Endothelial cell of umbilical vein (primary cell): ENCODE results near the gene ZNF33B. TPM values are rescaled to one million over a fixed set of nuclear protein-coding genes. Genes with fewer than 3 reads are reported as not detected.

Experiments
- BruUV-seq: library from RNA; stranded (reverse); fragments of 400-500 nt; replicated peaks from 2 replicates; lab custom pipeline; 2021; lab: Mats Ljungman, UMichigan
- CTCF ChIA-PET: fragments of 300-600, 350-600 bp; sonication (Branson Sonifier 250); formaldehyde crosslinking; loops from one replicate; lab custom pipeline; 2021; ENCODE audit warnings: antibody characterized with exemption, inconsistent platforms; lab: Charles Lee
- POLR2A ChIA-PET: fragments of 300-600, 350-600 bp; sonication (Branson Sonifier 250); formaldehyde crosslinking; loops from one replicate; lab custom pipeline; 2021; ENCODE audit warnings: antibody characterized with exemption, inconsistent platforms; lab: Charles Lee
- DNase-seq: peaks from one replicate; pipeline ENCODE4 v3.0.0-alpha.2; 2011; ENCODE audit warnings: low read depth, low spot score
- FAIRE-seq: peaks from 2 replicates; lab custom pipeline; 2011; peaks lifted over from hg19 to GRCh38; lab: Jason Lieb, UNC
- H2AFZ ChIP-seq: 2 replicates; pipeline ENCODE4 v1.6.0; 2012; ENCODE audit warnings: low read depth, low read length, control low read depth, inconsistent platforms
- H3K27ac ChIP-seq: 2 replicates; pipeline ENCODE4 v1.5.1; 2011; ENCODE audit warnings: low read depth, mild to moderate bottlenecking, control low read depth, low read length, moderate library complexity; ENCODE audit not compliant: insufficient read depth
- H3K27me3 ChIP-seq, 2 experiments: 2 replicates each; pipeline versions ENCODE4 v1.6.0 to v1.6.1; 2011; ENCODE audit warnings: low read length in 2 of 2, mixed read lengths in 1 of 2; ENCODE audit not compliant: control insufficient read depth in 2 of 2, insufficient read depth in 2 of 2
- H3K36me3 ChIP-seq, 2 experiments: 2 replicates in 1 of 2; 3 replicates in 1 of 2; pipeline ENCODE4 v1.5.1; 2011; ENCODE audit warnings: low read length in 2 of 2, mild to moderate bottlenecking in 1 of 2, moderate library complexity in 1 of 2; ENCODE audit not compliant: control insufficient read depth in 2 of 2, insufficient read depth in 2 of 2; ENCODE audit errors: extremely low read depth in 1 of 2
- H3K4me1 ChIP-seq: 3 replicates; pipeline ENCODE4 v1.5.1; 2011; ENCODE audit warnings: mild to moderate bottlenecking, low read length; ENCODE audit not compliant: control insufficient read depth, insufficient read depth; ENCODE audit errors: extremely low read depth
- H3K4me2 ChIP-seq: 2 replicates; pipeline ENCODE4 v1.6.1; 2011; ENCODE audit warnings: low read length, control low read depth, mixed read lengths; ENCODE audit not compliant: insufficient read depth
- H3K4me3 ChIP-seq, 3 experiments: fragments of 200-600 bp in 1 of 3; sonication (generic), shearing (Covaris generic) in 1 of 3; replicated peaks in 1 of 3; 2 replicates each; pipeline ENCODE4 v1.5.1; 2011 to 2016; ENCODE audit warnings: control low read depth in 3 of 3, low read length in 3 of 3, mild to moderate bottlenecking in 2 of 3, inconsistent platforms in 1 of 3, low read depth in 1 of 3, moderate library complexity in 1 of 3; ENCODE audit not compliant: insufficient read depth in 1 of 3
- H3K79me2 ChIP-seq: 2 replicates; pipeline ENCODE4 v1.6.0; 2012; ENCODE audit warnings: low read length, inconsistent platforms; ENCODE audit not compliant: control insufficient read depth, insufficient read depth
- H3K9ac ChIP-seq: replicated peaks from 2 replicates; pipeline ENCODE3; 2011; ENCODE audit warnings: low read length, control low read depth; ENCODE audit not compliant: insufficient read depth; ENCODE audit errors: extremely low read depth
- H3K9me1 ChIP-seq: replicated peaks from 3 replicates; pipeline ENCODE4 v1.6.0; 2011; ENCODE audit warnings: mild to moderate bottlenecking, low read length; ENCODE audit not compliant: control insufficient read depth, insufficient read depth; ENCODE audit errors: extremely low read depth
- H3K9me3 ChIP-seq: replicated peaks from 2 replicates; pipeline ENCODE4 v1.5.1; 2012; ENCODE audit warnings: low read length, inconsistent platforms; ENCODE audit not compliant: control insufficient read depth, insufficient read depth
- H4K20me1 ChIP-seq: replicated peaks from 2 replicates; pipeline ENCODE3; 2011; ENCODE audit warnings: mild to moderate bottlenecking, low read length; ENCODE audit not compliant: control insufficient read depth, insufficient read depth; ENCODE audit errors: extremely low read depth
- EZH2 ChIP-seq: IDR thresholded peaks from 2 replicates; pipeline ENCODE4 v1.6.1; 2012; ENCODE audit warnings: borderline replicate concordance, low read depth, mild to moderate bottlenecking, moderate library complexity, low read length, inconsistent platforms; ENCODE audit not compliant: severe bottlenecking
- FOS ChIP-seq: IDR thresholded peaks from 2 replicates; pipeline ENCODE4 v1.6.1; 2011; ENCODE audit warnings: mild to moderate bottlenecking, low read length, moderate library complexity, borderline replicate concordance; ENCODE audit not compliant: insufficient read depth
- GATA2 ChIP-seq: IDR thresholded peaks from 2 replicates; pipeline ENCODE4 v1.7.0; 2011; ENCODE audit warnings: low read depth, mild to moderate bottlenecking, moderate library complexity, mixed read lengths, low read length; ENCODE audit not compliant: insufficient read length, insufficient read depth
- JUN ChIP-seq: IDR thresholded peaks from 2 replicates; pipeline ENCODE4 v1.6.1; 2011; ENCODE audit warnings: borderline replicate concordance, low read depth; ENCODE audit not compliant: insufficient read length, insufficient read depth
- MYC ChIP-seq: IDR thresholded peaks from one replicate; pipeline ENCODE4 v1.6.1; 2011; ENCODE audit warnings: mild to moderate bottlenecking, low read depth, low read length
- POLR2A ChIP-seq: IDR thresholded peaks from 2 replicates; pipeline ENCODE4 v1.6.1; 2012; ENCODE audit warnings: low read depth, mild to moderate bottlenecking, control low read depth, low read length
- POLR2AphosphoS5 ChIP-seq: IDR thresholded peaks from 2 replicates; pipeline ENCODE4 v1.6.1; 2012; ENCODE audit warnings: low read depth, mild to moderate bottlenecking, control low read depth, low read length, moderate library complexity; ENCODE audit not compliant: insufficient read depth
- dilution Hi-C: fragments of 300-500 bp; cut with MboI; formaldehyde crosslinking; loops from one replicate; pipeline ENCODE4 v1.15.0; 2019; ENCODE audit warnings: low sequenced_read_pairs; ENCODE audit not compliant: extremely low pct_ligation_motif_present
- intact Hi-C: fragments of 100-400 bp; cut with micrococcal nuclease; formaldehyde crosslinking; loops from one replicate; pipeline ENCODE4 v1.10.0; 2022
- polyA plus RNA-seq, 4 experiments: library from polyadenylated mRNA; depleted of rRNA in 3 of 4; stranded (reverse) in 3 of 4; unstranded in 1 of 4; fragments of >200 nt; gene quantifications; 2 replicates each; pipeline versions ENCODE4 v1.2.1 to v1.2.3, GENCODE V29; 2011 to 2012; ENCODE audit warnings: missing spikeins in 1 of 4
- total RNA-seq: library from RNA; stranded (reverse); gene quantifications from 2 replicates; pipeline ENCODE4 v1.2.3, GENCODE V29; 2021
- TF ChIP-seq, protein P1 (sequence below): IDR thresholded peaks from 2 replicates; pipeline ENCODE4 v1.6.1; 2011; ENCODE audit not compliant: insufficient read depth, insufficient read length
- TF ChIP-seq, protein P2 (sequence below), 2 donors: IDR thresholded peaks; 1 replicate in 1 of 2; 2 replicates in 1 of 2; pipeline ENCODE4 v1.5.1; 2011; ENCODE audit warnings: low read length in 2 of 2, mild to moderate bottlenecking in 2 of 2, moderate library complexity in 2 of 2, control low read depth in 1 of 2, inconsistent platforms in 1 of 2, low read depth in 1 of 2; ENCODE audit not compliant: insufficient read depth in 1 of 2; ENCODE audit errors: extremely low read depth in 1 of 2

ZNF33B gene
- total and polyA plus RNA-seq, 2 donors (not counting 3 experiments of a cell fraction or from before 2014, with no cell fraction given), result 14.0 to 15.3 TPM

DNA sequence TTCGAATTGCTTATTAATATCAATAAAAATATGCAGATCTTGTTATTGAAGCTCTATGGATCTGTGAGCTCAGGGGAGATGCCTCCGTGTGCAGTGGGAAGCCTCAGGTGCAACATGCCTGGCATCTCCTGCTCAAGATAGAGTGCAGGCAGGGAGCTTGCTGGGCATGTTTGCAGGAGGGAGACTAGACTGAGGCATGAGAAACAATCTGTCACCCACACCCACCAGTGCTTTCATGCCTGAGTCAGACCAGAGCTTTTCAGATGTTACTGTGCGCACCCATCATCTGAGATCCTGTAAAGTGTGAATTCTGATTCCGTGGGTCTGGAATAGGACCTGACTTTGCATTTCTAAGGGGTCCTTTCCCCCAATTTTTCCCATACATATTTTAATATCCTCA is 62.0 kb downstream of the ZNF33B start:
- no peaks in the 10 kb centered on the region for H3K79me2 ChIP-seq
- dilution Hi-C loops (no loop called here), intact Hi-C loops (no loop called here)
- ChIA-PET POLR2A (no interaction called here), CTCF (no interaction called here)
- H3K4me3 ChIP-seq, result no peak overlapping the region
- no peak overlapping the region for H3K9ac ChIP-seq
- no peaks in the 10 kb centered on the region for H3K27me3 ChIP-seq
- H3K36me3 ChIP-seq, result no peaks in the 10 kb centered on the region
- no peak for FAIRE-seq
- no peak overlapping the region for H3K27ac ChIP-seq
- H3K4me1 ChIP-seq, result no peaks in the 10 kb centered on the region
- TF ChIP-seq FOS, result no peak
- TF ChIP-seq POLR2AphosphoS5, result no peak
- TF ChIP-seq GATA2, result no peak
- TF ChIP-seq, protein P1, sequence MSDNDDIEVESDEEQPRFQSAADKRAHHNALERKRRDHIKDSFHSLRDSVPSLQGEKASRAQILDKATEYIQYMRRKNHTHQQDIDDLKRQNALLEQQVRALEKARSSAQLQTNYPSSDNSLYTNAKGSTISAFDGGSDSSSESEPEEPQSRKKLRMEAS, result no peak
- TF ChIP-seq, protein P2, sequence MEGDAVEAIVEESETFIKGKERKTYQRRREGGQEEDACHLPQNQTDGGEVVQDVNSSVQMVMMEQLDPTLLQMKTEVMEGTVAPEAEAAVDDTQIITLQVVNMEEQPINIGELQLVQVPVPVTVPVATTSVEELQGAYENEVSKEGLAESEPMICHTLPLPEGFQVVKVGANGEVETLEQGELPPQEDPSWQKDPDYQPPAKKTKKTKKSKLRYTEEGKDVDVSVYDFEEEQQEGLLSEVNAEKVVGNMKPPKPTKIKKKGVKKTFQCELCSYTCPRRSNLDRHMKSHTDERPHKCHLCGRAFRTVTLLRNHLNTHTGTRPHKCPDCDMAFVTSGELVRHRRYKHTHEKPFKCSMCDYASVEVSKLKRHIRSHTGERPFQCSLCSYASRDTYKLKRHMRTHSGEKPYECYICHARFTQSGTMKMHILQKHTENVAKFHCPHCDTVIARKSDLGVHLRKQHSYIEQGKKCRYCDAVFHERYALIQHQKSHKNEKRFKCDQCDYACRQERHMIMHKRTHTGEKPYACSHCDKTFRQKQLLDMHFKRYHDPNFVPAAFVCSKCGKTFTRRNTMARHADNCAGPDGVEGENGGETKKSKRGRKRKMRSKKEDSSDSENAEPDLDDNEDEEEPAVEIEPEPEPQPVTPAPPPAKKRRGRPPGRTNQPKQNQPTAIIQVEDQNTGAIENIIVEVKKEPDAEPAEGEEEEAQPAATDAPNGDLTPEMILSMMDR (IDR thresholded peaks at IDR 0.05; ENCODE audit: extremely low read depth in 1 of 2, insufficient read depth in 1 of 2, low read depth in 1 of 2, low read length in 2 of 2), result no peak
- TF ChIP-seq JUN, result no peak
- no peak for TF ChIP-seq MYC
- TF ChIP-seq EZH2, result no peak
- no peak for TF ChIP-seq POLR2A
- BruUV-seq, result no TSS peak
- no peak overlapping the region for H3K4me2 ChIP-seq
- no peak for DNase-seq
- H3K9me1 ChIP-seq, result no peaks in the 10 kb centered on the region
- no peaks in the 10 kb centered on the region for H3K9me3 ChIP-seq
- no peaks in the 10 kb centered on the region for H4K20me1 ChIP-seq
- no peak overlapping the region for H2AFZ ChIP-seq
